Upper lobe of right lung (tissue), 1 donor: ENCODE data around the gene CHST15. TPM values are rescaled to one million over a fixed set of nuclear protein-coding genes. Genes with fewer than 3 reads are reported as not detected.

Source experiments
- ATAC-seq: fragments of 200-7000 bp; cut with Tn5 transposase; one replicate; pipeline ENCODE4 v1.9.1; 2020; ENCODE audit warnings: mild to moderate bottlenecking, moderate library complexity
- DNase-seq: peaks from one replicate; pipeline ENCODE4 v3.0.0-alpha.2; 2020
- H3K27ac ChIP-seq: fragments of 200-600 bp; one replicate; pipeline ENCODE4 v1.8.0; 2022
- H3K27me3 ChIP-seq: fragments of 200-600 bp; one replicate; pipeline ENCODE4 v1.8.0; 2022; ENCODE audit warnings: mild to moderate bottlenecking
- H3K36me3 ChIP-seq: fragments of 200-600 bp; one replicate; pipeline ENCODE4 v1.8.0; 2022
- H3K4me1 ChIP-seq: fragments of 200-600 bp; one replicate; pipeline ENCODE4 v1.8.0; 2022
- H3K4me3 ChIP-seq: fragments of 200-600 bp; one replicate; pipeline ENCODE4 v1.8.0; 2022; ENCODE audit warnings: mild to moderate bottlenecking
- H3K9me3 ChIP-seq: fragments of 200-600 bp; one replicate; pipeline ENCODE4 v1.8.0; 2022
- CTCF ChIP-seq: fragments of 200-600 bp; IDR thresholded peaks from one replicate; pipeline ENCODE4 v1.8.0; 2022; ENCODE audit warnings: antibody characterized with exemption
- intact Hi-C: fragments of 100-400 bp; cut with DNase I; formaldehyde crosslinking; loops from one replicate; pipeline ENCODE4 v1.11.0; 2022
- total RNA-seq: library from RNA; stranded (reverse); fragmentation: NEBNext Ultra II Directional; extraction: Animal tissue kit (Norgen Biotek cat#: 25700); gene quantifications from one replicate; pipeline ENCODE4 v1.2.1, GENCODE V29; 2021
- donor health status: DM: no; HTN: yes; CAD: no; lungs with severe emphysema.

The CHST15 gene
- total RNA-seq, 1 donor from 2014 or later: 49.2 TPM

GRCh38 chr10:124074501-124075109 is 18.8 kb downstream of the CHST15 start:
- Histone ChIP-seq H3K27me3 (no peaks in the 10 kb centered on the region), H3K27ac (no peak overlapping the region), H3K4me3 (no peak overlapping the region), H3K9me3 (no peaks in the 10 kb centered on the region), H3K36me3 (no peaks in the 10 kb centered on the region), H3K4me1 (no peaks in the 10 kb centered on the region)
- no peak for DNase-seq
- no peak for TF ChIP-seq CTCF
- intact Hi-C loops: no loop called here
- peak; percentile 67 for ATAC-seq

GRCh38 chr10:124073978-124074377 is 19.4 kb downstream of the CHST15 start:
- ATAC-seq (no peak), DNase-seq (no peak)
- H3K9me3 ChIP-seq: no peaks in the 10 kb centered on the region
- H3K36me3 ChIP-seq: no peaks in the 10 kb centered on the region
- no peaks in the 10 kb centered on the region for H3K4me1 ChIP-seq
- intact Hi-C loops: no loop called here
- TF ChIP-seq CTCF: no peak
- no peak overlapping the region for H3K27ac ChIP-seq
- no peak overlapping the region for H3K4me3 ChIP-seq
- no peaks in the 10 kb centered on the region for H3K27me3 ChIP-seq

GRCh38 chr10:124072541-124072940 is 20.9 kb downstream of the CHST15 start:
- H3K4me3 ChIP-seq: no peak overlapping the region
- intact Hi-C loops: no loop called here
- no peaks in the 10 kb centered on the region for H3K9me3 ChIP-seq
- no peaks in the 10 kb centered on the region for H3K4me1 ChIP-seq
- H3K27ac ChIP-seq: no peak overlapping the region
- ATAC-seq (no peak), DNase-seq (no peak)
- no peak for TF ChIP-seq CTCF
- no peaks in the 10 kb centered on the region for H3K36me3 ChIP-seq
- H3K27me3 ChIP-seq: no peaks in the 10 kb centered on the region

GRCh38 chr10:124072106-124072505 is 21.3 kb downstream of the CHST15 start:
- H3K27me3 ChIP-seq: no peaks in the 10 kb centered on the region
- H3K36me3 ChIP-seq: no peaks in the 10 kb centered on the region
- H3K9me3 ChIP-seq: no peaks in the 10 kb centered on the region
- ATAC-seq (no peak), DNase-seq (no peak)
- no peak overlapping the region for H3K27ac ChIP-seq
- H3K4me1 ChIP-seq: peaks cover 2% of the 10 kb centered on the region
- no peak for TF ChIP-seq CTCF
- H3K4me3 ChIP-seq: no peak overlapping the region
- intact Hi-C loops: no loop called here

- DNase-seq (no peak), ATAC-seq (no peak)
- Histone ChIP-seq H3K4me1 (peaks cover 12% of the 10 kb centered on the region), H3K4me3 (no peak overlapping the region), H3K27ac (no peak overlapping the region), H3K27me3 (no peaks in the 10 kb centered on the region), H3K9me3 (no peaks in the 10 kb centered on the region), H3K36me3 (no peaks in the 10 kb centered on the region)
- TF ChIP-seq CTCF: no peak
- intact Hi-C loops: no loop called here
Measured at GRCh38 chr10:124071141-124071540, 22.3 kb downstream of the CHST15 start.

GRCh38 chr10:124070666-124071065 is 22.7 kb downstream of the CHST15 start:
- ATAC-seq (no peak), DNase-seq (no peak)
- intact Hi-C loops: no loop called here
- H3K27me3 ChIP-seq: no peaks in the 10 kb centered on the region
- H3K36me3 ChIP-seq: no peaks in the 10 kb centered on the region
- no peaks in the 10 kb centered on the region for H3K9me3 ChIP-seq
- no peak for TF ChIP-seq CTCF
- no peak overlapping the region for H3K27ac ChIP-seq
- H3K4me3 ChIP-seq: no peak overlapping the region
- peaks cover 16% of the 10 kb centered on the region for H3K4me1 ChIP-seq
